Liver (tissue), 3 donors: ENCODE measurements around the gene ATP2C2.

Source experiments
- EGR1 ChIP-seq, 2 donors: IDR thresholded peaks; 2 replicates each; pipeline ENCODE4 v1.6.1; 2016 to 2018; ENCODE audit warnings: antibody characterized with exemption in 2 of 2, low read depth in 2 of 2
- FOXA1 ChIP-seq: IDR thresholded peaks from 2 replicates; pipeline ENCODE4 v1.6.1; 2016; ENCODE audit warnings: antibody characterized with exemption
- GABPA ChIP-seq, 2 donors: IDR thresholded peaks in 1 of 2; conservative IDR thresholded peaks in 1 of 2; 2 replicates each; pipeline ENCODE4 v1.6.1; 2016; ENCODE audit warnings: antibody characterized with exemption in 2 of 2, mild to moderate bottlenecking in 1 of 2, moderate library complexity in 1 of 2
- JUND ChIP-seq, 2 donors: IDR thresholded peaks; 2 replicates each; pipeline ENCODE4 v1.6.1; 2016; ENCODE audit warnings: antibody characterized with exemption in 2 of 2
- RAD21 ChIP-seq, 2 donors: IDR thresholded peaks; 2 replicates each; pipeline ENCODE4 v1.6.1; 2016; ENCODE audit warnings: antibody characterized with exemption in 2 of 2, mild to moderate bottlenecking in 2 of 2
- TAF1 ChIP-seq: conservative IDR thresholded peaks from 2 replicates; pipeline ENCODE4 v1.6.1; 2016; ENCODE audit warnings: antibody characterized with exemption, mild to moderate bottlenecking
- YY1 ChIP-seq: IDR thresholded peaks from 2 replicates; pipeline ENCODE4 v1.6.1; 2016; ENCODE audit warnings: antibody characterized with exemption, mild to moderate bottlenecking
- TF ChIP-seq, protein P1 (sequence below): fragments of 150-350 bp; IDR thresholded peaks from 2 replicates; pipeline ENCODE4 v1.5.1; 2017; ENCODE audit warnings: improper control_type of control experiment, low read depth, low read length; ENCODE audit not compliant: missing input control
- TF ChIP-seq, protein P2 (sequence below): IDR thresholded peaks from 2 replicates; pipeline ENCODE4 v1.6.1; 2016; ENCODE audit warnings: antibody characterized with exemption
- TF ChIP-seq, protein P3 (sequence below): IDR thresholded peaks from 2 replicates; pipeline ENCODE4 v1.6.1; 2016; ENCODE audit warnings: antibody characterized with exemption
- TF ChIP-seq, protein P4 (sequence below): IDR thresholded peaks from 2 replicates; pipeline ENCODE4 v1.6.1; 2016; ENCODE audit warnings: antibody characterized with exemption, mild to moderate bottlenecking
- donor health status: healthy.
- donor health status: healthy.

DNA sequence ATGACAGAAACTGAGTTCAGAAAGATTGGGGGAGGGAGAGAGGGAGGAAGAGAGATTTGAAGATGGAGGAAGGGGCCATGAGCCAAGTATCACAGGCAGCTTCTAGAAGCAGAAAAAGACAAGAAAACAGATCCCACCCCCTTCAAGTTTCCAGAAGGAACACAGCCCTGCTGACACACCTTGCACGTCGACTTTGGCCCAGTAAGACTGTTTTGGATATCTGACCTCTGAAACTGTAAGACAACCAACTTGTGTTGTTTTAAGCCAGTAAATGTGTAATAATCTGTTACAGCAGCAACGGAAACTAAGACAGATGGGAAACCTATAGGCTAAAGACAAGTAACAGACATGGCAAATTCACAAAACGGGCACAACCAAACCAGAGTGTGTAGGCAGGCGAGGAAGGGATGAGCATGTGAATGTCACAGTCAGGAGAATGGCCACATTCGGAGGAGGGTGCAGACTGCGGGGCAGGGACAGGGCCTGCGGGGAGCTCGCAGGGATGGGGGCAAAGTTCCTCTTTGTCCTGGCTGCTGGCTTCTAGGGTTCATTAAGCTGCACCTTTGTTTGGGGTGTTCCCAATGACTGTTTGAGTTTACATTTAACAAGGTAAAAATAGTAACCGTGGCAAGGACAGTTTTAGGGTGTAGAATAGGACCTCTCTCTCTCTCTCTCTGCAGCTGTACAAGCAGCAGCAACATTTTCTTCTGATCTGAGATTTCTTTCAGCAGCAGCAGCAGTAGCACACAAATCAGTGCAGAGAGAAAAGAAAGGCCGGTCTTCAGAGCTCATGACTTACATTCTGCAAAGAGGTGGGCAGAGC lies 18.3 kb upstream of the ATP2C2 start:
- TF ChIP-seq, protein P1, sequence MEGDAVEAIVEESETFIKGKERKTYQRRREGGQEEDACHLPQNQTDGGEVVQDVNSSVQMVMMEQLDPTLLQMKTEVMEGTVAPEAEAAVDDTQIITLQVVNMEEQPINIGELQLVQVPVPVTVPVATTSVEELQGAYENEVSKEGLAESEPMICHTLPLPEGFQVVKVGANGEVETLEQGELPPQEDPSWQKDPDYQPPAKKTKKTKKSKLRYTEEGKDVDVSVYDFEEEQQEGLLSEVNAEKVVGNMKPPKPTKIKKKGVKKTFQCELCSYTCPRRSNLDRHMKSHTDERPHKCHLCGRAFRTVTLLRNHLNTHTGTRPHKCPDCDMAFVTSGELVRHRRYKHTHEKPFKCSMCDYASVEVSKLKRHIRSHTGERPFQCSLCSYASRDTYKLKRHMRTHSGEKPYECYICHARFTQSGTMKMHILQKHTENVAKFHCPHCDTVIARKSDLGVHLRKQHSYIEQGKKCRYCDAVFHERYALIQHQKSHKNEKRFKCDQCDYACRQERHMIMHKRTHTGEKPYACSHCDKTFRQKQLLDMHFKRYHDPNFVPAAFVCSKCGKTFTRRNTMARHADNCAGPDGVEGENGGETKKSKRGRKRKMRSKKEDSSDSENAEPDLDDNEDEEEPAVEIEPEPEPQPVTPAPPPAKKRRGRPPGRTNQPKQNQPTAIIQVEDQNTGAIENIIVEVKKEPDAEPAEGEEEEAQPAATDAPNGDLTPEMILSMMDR: no peak
- TF ChIP-seq RAD21 (IDR thresholded peaks at IDR 0.05) (no peak), GABPA (IDR thresholded peaks at IDR 0.05 in 1 of 2, conservative IDR thresholded peaks at IDR 0.05 in 1 of 2) (no peak), TAF1 (no peak), EGR1 (IDR thresholded peaks at IDR 0.05; ENCODE audit: low read depth in 2 of 2) (no peak), JUND (IDR thresholded peaks at IDR 0.05) (no peak), YY1 (no peak), FOXA1 (no peak)
- TF ChIP-seq, protein P2, sequence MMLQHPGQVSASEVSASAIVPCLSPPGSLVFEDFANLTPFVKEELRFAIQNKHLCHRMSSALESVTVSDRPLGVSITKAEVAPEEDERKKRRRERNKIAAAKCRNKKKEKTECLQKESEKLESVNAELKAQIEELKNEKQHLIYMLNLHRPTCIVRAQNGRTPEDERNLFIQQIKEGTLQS: no peak
- TF ChIP-seq, protein P3, sequence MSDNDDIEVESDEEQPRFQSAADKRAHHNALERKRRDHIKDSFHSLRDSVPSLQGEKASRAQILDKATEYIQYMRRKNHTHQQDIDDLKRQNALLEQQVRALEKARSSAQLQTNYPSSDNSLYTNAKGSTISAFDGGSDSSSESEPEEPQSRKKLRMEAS: no peak
- TF ChIP-seq, protein P4, sequence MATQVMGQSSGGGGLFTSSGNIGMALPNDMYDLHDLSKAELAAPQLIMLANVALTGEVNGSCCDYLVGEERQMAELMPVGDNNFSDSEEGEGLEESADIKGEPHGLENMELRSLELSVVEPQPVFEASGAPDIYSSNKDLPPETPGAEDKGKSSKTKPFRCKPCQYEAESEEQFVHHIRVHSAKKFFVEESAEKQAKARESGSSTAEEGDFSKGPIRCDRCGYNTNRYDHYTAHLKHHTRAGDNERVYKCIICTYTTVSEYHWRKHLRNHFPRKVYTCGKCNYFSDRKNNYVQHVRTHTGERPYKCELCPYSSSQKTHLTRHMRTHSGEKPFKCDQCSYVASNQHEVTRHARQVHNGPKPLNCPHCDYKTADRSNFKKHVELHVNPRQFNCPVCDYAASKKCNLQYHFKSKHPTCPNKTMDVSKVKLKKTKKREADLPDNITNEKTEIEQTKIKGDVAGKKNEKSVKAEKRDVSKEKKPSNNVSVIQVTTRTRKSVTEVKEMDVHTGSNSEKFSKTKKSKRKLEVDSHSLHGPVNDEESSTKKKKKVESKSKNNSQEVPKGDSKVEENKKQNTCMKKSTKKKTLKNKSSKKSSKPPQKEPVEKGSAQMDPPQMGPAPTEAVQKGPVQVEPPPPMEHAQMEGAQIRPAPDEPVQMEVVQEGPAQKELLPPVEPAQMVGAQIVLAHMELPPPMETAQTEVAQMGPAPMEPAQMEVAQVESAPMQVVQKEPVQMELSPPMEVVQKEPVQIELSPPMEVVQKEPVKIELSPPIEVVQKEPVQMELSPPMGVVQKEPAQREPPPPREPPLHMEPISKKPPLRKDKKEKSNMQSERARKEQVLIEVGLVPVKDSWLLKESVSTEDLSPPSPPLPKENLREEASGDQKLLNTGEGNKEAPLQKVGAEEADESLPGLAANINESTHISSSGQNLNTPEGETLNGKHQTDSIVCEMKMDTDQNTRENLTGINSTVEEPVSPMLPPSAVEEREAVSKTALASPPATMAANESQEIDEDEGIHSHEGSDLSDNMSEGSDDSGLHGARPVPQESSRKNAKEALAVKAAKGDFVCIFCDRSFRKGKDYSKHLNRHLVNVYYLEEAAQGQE: no peak
